ENCODE measurements around the gene ABCE1. TPM values are rescaled to one million over a fixed set of nuclear protein-coding genes. Genes with fewer than 3 reads are reported as not detected.

Gene ABCE1
- total RNA-seq, 1 experiment from 2014 or later = 100 TPM

DNA sequence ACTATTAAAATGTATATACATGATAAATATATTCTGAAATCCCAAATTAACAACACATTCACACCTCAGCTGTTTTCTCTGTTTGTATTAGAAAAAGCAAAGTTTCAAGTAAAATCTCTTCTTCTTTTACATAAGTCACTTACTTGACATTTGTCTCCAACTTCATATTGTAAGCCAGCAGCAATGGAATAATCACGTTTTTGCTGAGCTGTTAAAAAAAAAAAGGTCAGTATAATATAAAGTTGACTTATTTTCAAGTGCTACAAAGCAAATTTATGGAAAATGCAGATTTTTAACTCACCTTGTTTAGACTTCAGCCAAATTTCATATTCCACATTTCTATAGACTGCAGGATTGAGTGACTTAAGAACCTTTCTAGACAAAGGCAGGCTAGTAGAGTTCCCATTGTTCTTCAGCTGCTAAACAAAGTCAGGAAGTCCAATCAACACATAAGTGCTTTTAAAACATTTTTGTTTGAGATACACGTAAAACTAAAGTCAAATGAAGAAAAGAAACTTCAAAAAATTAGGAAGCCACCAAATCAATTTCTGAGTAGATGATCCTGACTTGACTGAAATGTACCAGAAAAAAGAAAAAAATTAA lies 57.3 kb downstream of the ABCE1 start:
- CTCF ChIA-PET = interaction anchor here (1.2 kb wide), 1 partner anchor 454 kb away, joined by 3 read pairs; no protein-coding TSS in a partner anchor
- H3K36me3 Mint-ChIP-seq (ENCODE audit: insufficient read depth, unreplicated experiment) = peaks cover 30% of the 10 kb centered on the region

GRCh38 chr4:145156986-145157385 lies 58.9 kb downstream of the ABCE1 start:
- no peak for DNase-seq
- no peaks in the 10 kb centered on the region for H3K9me3 ChIP-seq
- no peaks in the 10 kb centered on the region for H3K27me3 ChIP-seq (replicated peaks; ENCODE audit: control insufficient read depth, insufficient read depth, low read length)
- POLR2A ChIA-PET = no interaction called here
- TF ChIP-seq CTCF (IDR thresholded peaks at IDR 0.05; ENCODE audit: insufficient read depth in 1 of 2, low read depth in 1 of 2, low read length in 1 of 2, severe bottlenecking in 1 of 2, unreplicated experiment in 1 of 2) = no peak
- CTCF ChIA-PET = no interaction called here
- H3K36me3 ChIP-seq (ENCODE audit: control insufficient read depth, insufficient read depth, low read length) = no peaks in the 10 kb centered on the region
- Mint-ChIP-seq H3K4me3 (ENCODE audit: unreplicated experiment) (no peak overlapping the region), H3K4me1 (ENCODE audit: low read depth, unreplicated experiment) (no peaks in the 10 kb centered on the region), H3K36me3 (ENCODE audit: insufficient read depth, unreplicated experiment) (peaks cover 40% of the 10 kb centered on the region), H3K27ac (ENCODE audit: unreplicated experiment) (no peak overlapping the region), H3K9me3 (ENCODE audit: unreplicated experiment) (no peaks in the 10 kb centered on the region), H3K27me3 (ENCODE audit: insufficient read depth, unreplicated experiment) (no peaks in the 10 kb centered on the region)
- BruUV-seq (replicated peaks) = no TSS peak
- intact Hi-C loops (cut with micrococcal nuclease; ENCODE audit: unreplicated experiment) = loop anchor here (5.0 kb wide), 1 partner anchor 75 kb away; no protein-coding TSS in a partner anchor
- no peaks in the 10 kb centered on the region for H3K4me1 ChIP-seq
- no peak overlapping the region for H3K4me3 ChIP-seq (ENCODE audit: low read depth, low read length)

More for the DNA sequence above, 57.3 kb downstream of the ABCE1 start:
- Histone ChIP-seq H3K36me3 (ENCODE audit: control insufficient read depth, insufficient read depth, low read length) (no peaks in the 10 kb centered on the region), H3K4me1 (no peaks in the 10 kb centered on the region), H3K9me3 (no peaks in the 10 kb centered on the region), H3K4me3 (ENCODE audit: low read depth, low read length) (no peak overlapping the region), H3K27me3 (replicated peaks; ENCODE audit: control insufficient read depth, insufficient read depth, low read length) (no peaks in the 10 kb centered on the region)
- H3K27ac Mint-ChIP-seq (ENCODE audit: unreplicated experiment) = no peak overlapping the region
- no peaks in the 10 kb centered on the region for H3K9me3 Mint-ChIP-seq (ENCODE audit: unreplicated experiment)
- DNase-seq = no peak
- H3K27me3 Mint-ChIP-seq (ENCODE audit: insufficient read depth, unreplicated experiment) = no peaks in the 10 kb centered on the region
- H3K4me1 Mint-ChIP-seq (ENCODE audit: low read depth, unreplicated experiment) = no peaks in the 10 kb centered on the region
- TF ChIP-seq CTCF (IDR thresholded peaks at IDR 0.05; ENCODE audit: insufficient read depth in 1 of 2, low read depth in 1 of 2, low read length in 1 of 2, severe bottlenecking in 1 of 2, unreplicated experiment in 1 of 2) = no peak
- H3K4me3 Mint-ChIP-seq (ENCODE audit: unreplicated experiment) = no peak overlapping the region
- intact Hi-C loops (cut with micrococcal nuclease; ENCODE audit: unreplicated experiment) = loop anchor here (5.0 kb wide), 1 partner anchor 77 kb away; no protein-coding TSS in a partner anchor
- POLR2A ChIA-PET = no interaction called here
- no TSS peak for BruUV-seq (replicated peaks)

DNA sequence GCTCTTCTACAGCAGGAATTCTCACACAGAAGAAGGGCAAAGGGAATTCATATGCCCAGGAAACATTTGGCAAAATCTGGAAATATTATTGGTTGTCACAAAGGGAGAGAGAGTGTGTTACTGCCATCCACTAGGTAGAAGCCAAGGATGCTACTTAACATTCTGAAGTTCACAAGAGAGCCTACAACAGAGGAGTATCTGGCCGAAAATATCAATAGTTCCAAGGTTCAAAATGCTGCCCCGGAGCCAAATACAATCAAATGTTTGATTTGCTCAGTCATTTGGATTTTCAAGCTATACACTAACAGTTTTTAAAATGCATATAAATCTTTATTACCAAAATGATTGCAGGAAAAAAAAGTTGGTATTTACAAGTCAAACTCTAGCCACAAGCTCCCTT lies 63.4 kb downstream of the ABCE1 start:
- Histone ChIP-seq H3K4me1 (no peaks in the 10 kb centered on the region), H3K27me3 (replicated peaks; ENCODE audit: control insufficient read depth, insufficient read depth, low read length) (no peaks in the 10 kb centered on the region), H3K36me3 (ENCODE audit: control insufficient read depth, insufficient read depth, low read length) (no peaks in the 10 kb centered on the region), H3K4me3 (ENCODE audit: low read depth, low read length) (no peak overlapping the region), H3K9me3 (no peaks in the 10 kb centered on the region)
- Mint-ChIP-seq H3K27me3 (ENCODE audit: insufficient read depth, unreplicated experiment) (no peaks in the 10 kb centered on the region), H3K27ac (ENCODE audit: unreplicated experiment) (no peak overlapping the region), H3K4me1 (ENCODE audit: low read depth, unreplicated experiment) (no peaks in the 10 kb centered on the region), H3K36me3 (ENCODE audit: insufficient read depth, unreplicated experiment) (peaks cover 23% of the 10 kb centered on the region), H3K4me3 (ENCODE audit: unreplicated experiment) (no peak overlapping the region), H3K9me3 (ENCODE audit: unreplicated experiment) (no peaks in the 10 kb centered on the region)
- no TSS peak for BruUV-seq (replicated peaks)
- POLR2A ChIA-PET = no interaction called here
- DNase-seq = no peak
- TF ChIP-seq CTCF (IDR thresholded peaks at IDR 0.05; ENCODE audit: insufficient read depth in 1 of 2, low read depth in 1 of 2, low read length in 1 of 2, severe bottlenecking in 1 of 2, unreplicated experiment in 1 of 2) = no peak
- CTCF ChIA-PET = no interaction called here
- intact Hi-C loops (cut with micrococcal nuclease; ENCODE audit: unreplicated experiment) = no loop called here

Measured in Caco-2 (cell line).